Neural progenitor cell (in vitro differentiated cells): ENCODE results near the gene STARD10. TPM values are rescaled to one million over a fixed set of nuclear protein-coding genes. Genes with fewer than 3 reads are reported as not detected.

Experiments
- DNase-seq: peaks from one replicate; pipeline ENCODE4 v3.0.0-alpha.2; 2016; ENCODE audit warnings: low spot score
- H2AFZ ChIP-seq: fragments of 200-600 bp; sonication (generic); replicated peaks from 2 replicates; pipeline ENCODE4 v1.6.1; 2016; ENCODE audit warnings: antibody characterized with exemption
- H3F3A ChIP-seq: fragments of 200-600 bp; sonication (generic); 2 replicates; pipeline ENCODE4 v1.6.1; 2016; ENCODE audit warnings: antibody characterized with exemption, low read depth
- H3K27ac ChIP-seq: fragments of 200-600 bp; sonication (generic); 2 replicates; pipeline ENCODE4 v1.5.1; 2016; ENCODE audit warnings: mild to moderate bottlenecking
- H3K27me3 ChIP-seq: fragments of 200-600 bp; sonication (generic); 2 replicates; pipeline ENCODE4 v1.6.1; 2016; ENCODE audit warnings: mild to moderate bottlenecking, moderate library complexity
- H3K36me3 ChIP-seq: fragments of 200-600 bp; sonication (generic); 2 replicates; pipeline ENCODE4 v1.5.1; 2016
- H3K4me1 ChIP-seq: fragments of 200-600 bp; sonication (generic); 2 replicates; pipeline ENCODE4 v1.6.1; 2016; ENCODE audit warnings: mixed run types
- H3K4me2 ChIP-seq: fragments of 200-600 bp; sonication (generic); 2 replicates; pipeline ENCODE4 v1.6.1; 2016
- H3K4me3 ChIP-seq: fragments of 200-600 bp; sonication (generic); 2 replicates; pipeline ENCODE4 v1.5.1; 2016
- H3K79me2 ChIP-seq: fragments of 200-600 bp; sonication (generic); 2 replicates; pipeline ENCODE4 v1.6.1; 2016; ENCODE audit warnings: low read depth
- H3K9ac ChIP-seq: fragments of 200-600 bp; sonication (generic); 2 replicates; pipeline ENCODE4 v1.6.1; 2016
- H3K9me3 ChIP-seq: fragments of 200-600 bp; sonication (generic); 2 replicates; pipeline ENCODE4 v1.5.1; 2016; ENCODE audit warnings: low read depth
- H4K20me1 ChIP-seq: fragments of 200-600 bp; sonication (generic); 2 replicates; pipeline ENCODE4 v1.6.1; 2016; ENCODE audit warnings: low read depth
- H3K27ac Mint-ChIP-seq: 3 replicates; pipeline ENCODE4 v1.8.0; 2021; ENCODE audit warnings: mixed read lengths
- H3K27me3 Mint-ChIP-seq: 2 replicates; pipeline ENCODE4 v1.8.0; 2022; ENCODE audit warnings: low read depth, mild to moderate bottlenecking, inconsistent platforms, moderate library complexity, mixed read lengths; ENCODE audit not compliant: insufficient read depth
- H3K36me3 Mint-ChIP-seq: 3 replicates; pipeline ENCODE4 v1.8.0; 2021; ENCODE audit warnings: mixed read lengths
- H3K4me1 Mint-ChIP-seq: 3 replicates; pipeline ENCODE4 v1.8.0; 2021; ENCODE audit warnings: mixed read lengths
- H3K4me3 Mint-ChIP-seq: 3 replicates; pipeline ENCODE4 v1.8.0; 2021; ENCODE audit warnings: mild to moderate bottlenecking, moderate library complexity, mixed read lengths
- H3K9me3 Mint-ChIP-seq: 3 replicates; pipeline ENCODE4 v1.8.0; 2020; ENCODE audit warnings: mixed read lengths
- CTCF ChIP-seq: fragments of 200-600 bp; sonication (generic); IDR thresholded peaks from 2 replicates; pipeline ENCODE4 v1.5.1; 2017; ENCODE audit warnings: antibody characterized with exemption, mild to moderate bottlenecking
- EZH2 ChIP-seq: fragments of 200-600 bp; sonication (generic); IDR thresholded peaks from 2 replicates; pipeline ENCODE4 v1.6.1; 2017; ENCODE audit warnings: antibody characterized with exemption, mild to moderate bottlenecking, moderate library complexity
- EZH2phosphoT487 ChIP-seq: fragments of 200-600 bp; sonication (generic); IDR thresholded peaks from 2 replicates; pipeline ENCODE4 v1.6.1; 2017; ENCODE audit warnings: antibody characterized with exemption
- total RNA-seq: library from RNA; depleted of rRNA; stranded (reverse); fragments of >200 nt; gene quantifications from 2 replicates; pipeline ENCODE4 v1.2.3, GENCODE V29; 2015; ENCODE audit warnings: low replicate concordance

The STARD10 gene
- total RNA-seq, 1 donor from 2014 or later, result 13.0 TPM

GRCh38 chr11:72712168-72712751 lies 81.6 kb downstream of the STARD10 start:
- Mint-ChIP-seq H3K27me3 (peaks cover 8% of the 10 kb centered on the region), H3K4me1 (peaks cover 60% of the 10 kb centered on the region), H3K9me3 (no peaks in the 10 kb centered on the region), H3K27ac (peak overlapping the region; percentile 42), H3K4me3 (peak overlapping the region; percentile 39), H3K36me3 (no peaks in the 10 kb centered on the region)
- H3K27ac ChIP-seq, result peak overlapping the region; percentile 13
- no peaks in the 10 kb centered on the region for H3K36me3 ChIP-seq
- no peak overlapping the region for H3K9ac ChIP-seq
- peak; percentile 56 for DNase-seq
- peak overlapping the region; percentile 32 for H3K4me2 ChIP-seq
- peaks cover 22% of the 10 kb centered on the region for H3K4me1 ChIP-seq
- H3K27me3 ChIP-seq, result no peaks in the 10 kb centered on the region
- no peak overlapping the region for H3K4me3 ChIP-seq
- H3K9me3 ChIP-seq, result no peaks in the 10 kb centered on the region
- no peak for TF ChIP-seq EZH2phosphoT487
- no peak for TF ChIP-seq CTCF
- no peak for TF ChIP-seq EZH2
- H4K20me1 ChIP-seq, result peaks cover 11% of the 10 kb centered on the region
- no peaks in the 10 kb centered on the region for H3K79me2 ChIP-seq
- H3F3A ChIP-seq, result no peaks in the 10 kb centered on the region
- no peak overlapping the region for H2AFZ ChIP-seq

GRCh38 chr11:72711141-72711540 lies 82.7 kb downstream of the STARD10 start:
- Histone ChIP-seq H3K9me3 (no peaks in the 10 kb centered on the region), H3K9ac (no peak overlapping the region), H3K4me3 (no peak overlapping the region), H3K4me2 (no peak overlapping the region), H3K27ac (no peak overlapping the region), H3K4me1 (peaks cover 33% of the 10 kb centered on the region), H3K79me2 (no peaks in the 10 kb centered on the region), H4K20me1 (peaks cover 19% of the 10 kb centered on the region), H3K27me3 (no peaks in the 10 kb centered on the region), H3F3A (peaks cover 10% of the 10 kb centered on the region), H2AFZ (no peak overlapping the region), H3K36me3 (no peaks in the 10 kb centered on the region)
- Mint-ChIP-seq H3K4me1 (peaks cover 61% of the 10 kb centered on the region), H3K27ac (no peak overlapping the region), H3K27me3 (peaks cover 8% of the 10 kb centered on the region), H3K4me3 (peak overlapping the region; percentile 26), H3K9me3 (no peaks in the 10 kb centered on the region), H3K36me3 (no peaks in the 10 kb centered on the region)
- no peak for TF ChIP-seq EZH2
- TF ChIP-seq EZH2phosphoT487, result no peak
- TF ChIP-seq CTCF, result no peak
- no peak for DNase-seq

- peaks cover 41% of the 10 kb centered on the region for H3K4me1 ChIP-seq
- H3K4me1 Mint-ChIP-seq, result peaks cover 61% of the 10 kb centered on the region
- H3F3A ChIP-seq, result peaks cover 18% of the 10 kb centered on the region
- H3K79me2 ChIP-seq, result no peaks in the 10 kb centered on the region
- no peak overlapping the region for H3K9ac ChIP-seq
- TF ChIP-seq CTCF (no peak), EZH2phosphoT487 (no peak), EZH2 (no peak)
- no peak overlapping the region for H3K27ac ChIP-seq
- no peaks in the 10 kb centered on the region for H3K36me3 Mint-ChIP-seq
- H3K9me3 ChIP-seq, result no peaks in the 10 kb centered on the region
- H3K9me3 Mint-ChIP-seq, result no peaks in the 10 kb centered on the region
- H3K4me2 ChIP-seq, result no peak overlapping the region
- no peak overlapping the region for H2AFZ ChIP-seq
- DNase-seq, result no peak
- H3K4me3 Mint-ChIP-seq, result no peak overlapping the region
- peak overlapping the region; percentile 26 for H3K27ac Mint-ChIP-seq
- H4K20me1 ChIP-seq, result peaks cover 28% of the 10 kb centered on the region
- no peaks in the 10 kb centered on the region for H3K27me3 ChIP-seq
- peaks cover 8% of the 10 kb centered on the region for H3K27me3 Mint-ChIP-seq
- H3K4me3 ChIP-seq, result no peak overlapping the region
- no peaks in the 10 kb centered on the region for H3K36me3 ChIP-seq
These were observed 83.6 kb downstream of the STARD10 start for GRCh38 chr11:72710278-72710677.
